ENCODE data around the gene CES3.
A peak's percentile ranks its signal among the peaks of the same experiment; 100 is the strongest.

Gene CES3

GRCh38 chr16:67013823-67014633, 53.0 kb downstream of the CES3 start:
- peak overlapping the region; percentile 38 for H3K27ac ChIP-seq
- TF ChIP-seq ZFX (IDR thresholded peaks at IDR 0.05; ENCODE audit: borderline replicate concordance), result no peak
- TF ChIP-seq CTCF (IDR thresholded peaks at IDR 0.05), result peak; percentile 36

- H3K27ac ChIP-seq, result peak overlapping the region; percentile 38
- no peak for TF ChIP-seq ZFX (IDR thresholded peaks at IDR 0.05; ENCODE audit: borderline replicate concordance)
- no peak for TF ChIP-seq CTCF (IDR thresholded peaks at IDR 0.05)
Measured at GRCh38 chr16:67014634-67015312, 53.7 kb downstream of the CES3 start.

- TF ChIP-seq CTCF (IDR thresholded peaks at IDR 0.05) (no peak), ZFX (IDR thresholded peaks at IDR 0.05; ENCODE audit: borderline replicate concordance) (no peak)
- H3K27ac ChIP-seq, result no peak overlapping the region
Measured at GRCh38 chr16:67015313-67015731, 54.3 kb downstream of the CES3 start.

GRCh38 chr16:67016143-67016542, 55.1 kb downstream of the CES3 start:
- TF ChIP-seq CTCF (IDR thresholded peaks at IDR 0.05) (no peak), ZFX (IDR thresholded peaks at IDR 0.05; ENCODE audit: borderline replicate concordance) (no peak)
- no peak overlapping the region for H3K27ac ChIP-seq

GRCh38 chr16:67016681-67017420, 55.8 kb downstream of the CES3 start:
- TF ChIP-seq ZFX (IDR thresholded peaks at IDR 0.05; ENCODE audit: borderline replicate concordance), result no peak
- no peak for TF ChIP-seq CTCF (IDR thresholded peaks at IDR 0.05)
- no peak overlapping the region for H3K27ac ChIP-seq

GRCh38 chr16:67017421-67017750, 56.3 kb downstream of the CES3 start:
- TF ChIP-seq ZFX (IDR thresholded peaks at IDR 0.05; ENCODE audit: borderline replicate concordance) (no peak), CTCF (IDR thresholded peaks at IDR 0.05) (no peak)
- no peak overlapping the region for H3K27ac ChIP-seq
